IMR-90 (cell line): Measurements from ENCODE around the gene NAV2. TPM values are rescaled to one million over a fixed set of nuclear protein-coding genes. Genes with fewer than 3 reads are reported as not detected.

Experiments
- ATAC-seq: fragments of 200-7000 bp; cut with Tn5 transposase; 2 replicates; pipeline ENCODE4 v1.9.1; 2020; ENCODE audit warnings: low read depth, mild to moderate bottlenecking, moderate library complexity
- BruUV-seq: library from RNA; stranded (reverse); fragments of 400-500 nt; replicated peaks from 2 replicates; lab custom pipeline; 2021; lab: Mats Ljungman, UMichigan
- CTCF ChIA-PET: fragments of 300-600 bp; formaldehyde crosslinking; extraction: SDS; loops from one replicate; lab custom pipeline; 2021; ENCODE audit warnings: antibody characterized with exemption; lab: Yijun Ruan, JAX
- POLR2A ChIA-PET: fragments of 300-600 bp; sonication (Branson Sonifier 250); formaldehyde crosslinking; loops from one replicate; lab custom pipeline; 2022; ENCODE audit warnings: antibody characterized with exemption; ENCODE audit not compliant: unreplicated experiment; lab: Charles Lee
- DNase-seq: peaks from one replicate; pipeline ENCODE4 v3.0.0; 2013
- H2AFZ ChIP-seq: replicated peaks from 2 replicates; pipeline ENCODE3; 2013; ENCODE audit warnings: low read length, mild to moderate bottlenecking; ENCODE audit not compliant: poor library complexity
- H2AK5ac ChIP-seq: 2 replicates; pipeline ENCODE4 v1.6.1; 2013; ENCODE audit warnings: low read depth, low read length, inconsistent platforms
- H2AK9ac ChIP-seq: replicated peaks from 2 replicates; pipeline ENCODE3; 2013; ENCODE audit warnings: mild to moderate bottlenecking, low read depth, low read length, moderate library complexity; ENCODE audit not compliant: poor library complexity
- H2BK120ac ChIP-seq: 2 replicates; pipeline ENCODE4 v1.6.1; 2013; ENCODE audit warnings: low read depth, low read length, inconsistent platforms
- H2BK15ac ChIP-seq: 3 replicates; pipeline ENCODE4 v1.6.1; 2013; ENCODE audit warnings: low read depth, low read length, inconsistent platforms
- H2BK20ac ChIP-seq: 2 replicates; pipeline ENCODE4 v1.6.1; 2013; ENCODE audit warnings: low read depth, mild to moderate bottlenecking, inconsistent platforms, low read length, moderate library complexity
- H2BK5ac ChIP-seq: 2 replicates; pipeline ENCODE4 v1.6.1; 2013; ENCODE audit warnings: mild to moderate bottlenecking, low read depth, low read length, inconsistent platforms; ENCODE audit not compliant: poor library complexity, severe bottlenecking
- H3K14ac ChIP-seq: replicated peaks from 2 replicates; pipeline ENCODE4 v1.6.1; 2013; ENCODE audit warnings: low read depth, low read length, inconsistent platforms
- H3K18ac ChIP-seq: 2 replicates; pipeline ENCODE4 v1.6.1; 2013; ENCODE audit warnings: low read depth, low read length, control low read depth
- H3K23ac ChIP-seq: 2 replicates; pipeline ENCODE4 v1.6.1; 2013; ENCODE audit warnings: low read depth, low read length, inconsistent platforms
- H3K27ac ChIP-seq: 2 replicates; pipeline ENCODE4 v1.5.1; 2013; ENCODE audit warnings: mild to moderate bottlenecking, control low read depth, low read length; ENCODE audit not compliant: insufficient read depth
- H3K27me3 ChIP-seq: 2 replicates; pipeline ENCODE4 v1.6.1; 2013; ENCODE audit warnings: low read length; ENCODE audit not compliant: control insufficient read depth, insufficient read depth
- H3K36me3 ChIP-seq: 2 replicates; pipeline ENCODE4 v1.6.1; 2013; ENCODE audit warnings: low read length, mixed read lengths; ENCODE audit not compliant: control insufficient read depth, insufficient read depth
- H3K4ac ChIP-seq: 2 replicates; pipeline ENCODE4 v1.6.1; 2013; ENCODE audit warnings: low read depth, low read length, inconsistent platforms
- H3K4me1 ChIP-seq: 2 replicates; pipeline ENCODE4 v1.6.1; 2013; ENCODE audit warnings: low read length, mixed read lengths; ENCODE audit not compliant: control insufficient read depth, insufficient read depth
- H3K4me2 ChIP-seq: 2 replicates; pipeline ENCODE4 v1.6.1; 2013; ENCODE audit warnings: low read depth, mild to moderate bottlenecking, control low read depth, low read length, moderate library complexity
- H3K4me3 ChIP-seq: 2 replicates; pipeline ENCODE4 v1.5.1; 2013; ENCODE audit warnings: low read depth, mild to moderate bottlenecking, control low read depth, low read length, moderate library complexity; ENCODE audit not compliant: insufficient read depth
- H3K56ac ChIP-seq: 2 replicates; pipeline ENCODE4 v1.6.1; 2013; ENCODE audit warnings: low read length, inconsistent platforms; ENCODE audit not compliant: insufficient read depth; ENCODE audit errors: extremely low read depth
- H3K79me1 ChIP-seq, 2 experiments: 2 replicates each; pipeline ENCODE4 v1.6.1; 2013; ENCODE audit warnings: low read length in 2 of 2, inconsistent platforms in 1 of 2, low read depth in 1 of 2
- H3K9ac ChIP-seq: 2 replicates; pipeline ENCODE4 v1.6.1; 2013; ENCODE audit warnings: low read depth, low read length, control low read depth
- H3K9me1 ChIP-seq: 2 replicates; pipeline ENCODE4 v1.6.1; 2013; ENCODE audit warnings: low read length, inconsistent platforms; ENCODE audit not compliant: insufficient read depth
- H3K9me3 ChIP-seq: 2 replicates; pipeline ENCODE4 v1.6.1; 2013; ENCODE audit warnings: low read length; ENCODE audit not compliant: control insufficient read depth, insufficient read depth
- H4K20me1 ChIP-seq: 2 replicates; pipeline ENCODE4 v1.6.1; 2013; ENCODE audit warnings: low read length, inconsistent platforms; ENCODE audit not compliant: insufficient read depth
- H4K5ac ChIP-seq: 2 replicates; pipeline ENCODE4 v1.6.1; 2013; ENCODE audit warnings: mild to moderate bottlenecking, low read depth, low read length, control low read depth
- H4K8ac ChIP-seq, 2 experiments: 2 replicates each; pipeline ENCODE4 v1.6.1; 2013; ENCODE audit warnings: low read depth in 2 of 2, low read length in 2 of 2, control low read depth in 1 of 2, inconsistent platforms in 1 of 2
- H4K91ac ChIP-seq: 2 replicates; pipeline ENCODE4 v1.6.1; 2013; ENCODE audit warnings: low read depth, low read length, inconsistent platforms; ENCODE audit not compliant: insufficient read depth
- BHLHE40 ChIP-seq: fragments of 150-350 bp; IDR thresholded peaks from 2 replicates; pipeline ENCODE4 v1.6.1; 2016; ENCODE audit warnings: mild to moderate bottlenecking, low read depth, low read length
- CTCF ChIP-seq: conservative IDR thresholded peaks from 2 replicates; pipeline ENCODE4 v1.5.1; 2012; ENCODE audit warnings: mild to moderate bottlenecking, low read depth, low read length, improper control_type of control experiment
- FOS ChIP-seq: fragments of 150-350 bp; IDR thresholded peaks from 2 replicates; pipeline ENCODE4 v1.6.1; 2016; ENCODE audit warnings: low read depth, low read length
- MXI1 ChIP-seq: IDR thresholded peaks from 2 replicates; pipeline ENCODE4 v1.6.1; 2012; ENCODE audit warnings: low read depth, mild to moderate bottlenecking, low read length, moderate library complexity, borderline replicate concordance
- RFX5 ChIP-seq: IDR thresholded peaks from 2 replicates; pipeline ENCODE4 v1.8.0; 2012; ENCODE audit warnings: low read depth, mild to moderate bottlenecking, low read length, moderate library complexity
- SMC3 ChIP-seq: fragments of 150-350 bp; IDR thresholded peaks from 2 replicates; pipeline ENCODE4 v1.6.1; 2016; ENCODE audit warnings: low read depth, mild to moderate bottlenecking, antibody characterized with exemption, low read length, moderate library complexity
- WGBS, 2 experiments: methylation state at CpG; one replicate each; pipeline versions ENCODE4 v1.1.5 to v1.1.7; 2013; ENCODE audit warnings: missing lambda C conversion rate in 2 of 2; ENCODE audit not compliant: insufficient read length in 1 of 2; ENCODE audit errors: extremely low coverage in 2 of 2; 5-methylcytosine and 5-hydroxymethylcytosine counted together
- dilution Hi-C: fragments of 300-500 bp; cut with HindIII; formaldehyde crosslinking; loops from one replicate; pipeline ENCODE4 v1.14.3; 2018; ENCODE audit warnings: low sequenced_read_pairs; ENCODE audit not compliant: unreplicated experiment
- in situ Hi-C: fragments of 300-500 bp; cut with MboI; formaldehyde crosslinking; loops from 3 replicates; pipeline ENCODE4 v1.14.3; 2019; ENCODE audit warnings: low sequenced_read_pairs, inconsistent platforms, mixed read lengths
- intact Hi-C: fragments of 100-400 bp; cut with micrococcal nuclease; formaldehyde crosslinking; loops from 2 replicates; pipeline ENCODE4 v1.10.0; 2022
- polyA plus RNA-seq, 3 experiments: library from polyadenylated mRNA; depleted of rRNA; stranded (reverse); fragments of >200 nt; gene quantifications; 2 replicates each; pipeline ENCODE4 v1.2.3, GENCODE V29; 2012; ENCODE audit warnings: low replicate concordance in 1 of 3
- total RNA-seq: library from RNA; depleted of rRNA; stranded (reverse); fragments of >200 nt; gene quantifications from 2 replicates; pipeline ENCODE4 v1.2.3, GENCODE V29; 2012

Gene NAV2
- total and polyA plus RNA-seq, 2 of the 4 experiments (the other 2 are of a cell fraction) = 4.5 to 12.6 TPM

DNA sequence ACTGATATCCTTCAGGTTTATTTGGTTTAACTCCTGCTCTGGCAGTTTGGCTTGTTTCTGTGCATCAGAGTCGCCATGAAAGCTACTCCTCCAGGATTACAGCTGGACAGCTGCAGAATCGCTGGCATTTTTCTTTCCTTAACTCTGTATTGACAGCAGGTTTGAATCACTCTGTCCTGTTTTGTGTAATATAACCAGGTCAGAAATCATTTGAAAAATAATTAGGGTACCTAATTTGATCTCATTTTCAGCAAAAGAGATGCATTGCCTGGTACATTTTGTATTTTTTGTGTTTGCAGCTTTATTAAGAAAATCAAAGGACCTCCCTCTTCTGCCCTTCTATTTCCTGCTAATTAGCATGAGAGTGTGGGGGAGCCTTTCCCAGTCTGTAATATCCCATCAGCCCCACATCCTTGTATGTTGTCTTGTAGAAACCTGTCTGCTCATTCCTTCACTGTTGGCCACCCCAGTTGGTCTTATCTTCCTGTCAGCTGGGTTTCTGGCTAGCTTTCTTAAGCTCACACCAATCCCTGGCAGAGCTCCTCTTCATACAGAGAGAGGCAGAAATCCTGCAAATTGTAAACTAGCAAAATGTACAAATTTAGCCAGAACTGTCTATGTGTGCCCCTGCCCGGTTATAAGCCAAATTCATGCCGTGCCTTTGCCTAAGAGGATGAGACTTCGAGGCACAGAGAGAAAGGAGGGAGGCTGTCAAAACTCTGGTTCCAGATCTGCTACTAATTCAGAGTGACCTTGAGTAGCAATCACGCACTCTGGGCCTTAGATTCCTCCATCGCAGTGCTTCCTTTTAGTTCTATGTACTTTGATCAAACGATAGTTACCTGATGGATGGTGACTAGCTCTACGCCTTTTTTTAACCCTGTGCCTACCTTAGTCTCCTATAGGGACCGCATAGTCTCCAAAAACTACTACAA lies 200.6 kb downstream of the NAV2 start:
- H2AK9ac ChIP-seq = no peak overlapping the region
- peak overlapping the region; percentile 22; the same call in 1 of the 2 replicates for H3K56ac ChIP-seq
- H3K14ac ChIP-seq = peak overlapping the region; percentile 46; the same call in 1 of the 2 replicates
- H2BK15ac ChIP-seq = no peak overlapping the region; the same call in 2 of the 3 replicates
- no peak overlapping the region; the same call in 1 of the 2 replicates for H4K5ac ChIP-seq
- peaks cover 21 to 26% of the 10 kb centered on the region in 2 experiments; a peak in 3 of 4 replicates for H3K79me1 ChIP-seq
- TF ChIP-seq SMC3 = no peak
- TF ChIP-seq BHLHE40 = no peak
- no peak for TF ChIP-seq MXI1
- no peak for TF ChIP-seq CTCF
- no peak for TF ChIP-seq FOS
- no peak for TF ChIP-seq RFX5
- in situ Hi-C loops = no loop called here
- dilution Hi-C loops = no loop called here
- no peak overlapping the region for H2AK5ac ChIP-seq
- WGBS, 2 experiments = 27% methylated on average over 3 of the region's 10 CpGs; no CpG with 5 or more reads in 1 of the 2 experiments
- H4K20me1 ChIP-seq = peaks cover 7% of the 10 kb centered on the region; the same call in 1 of the 2 replicates
- H3K23ac ChIP-seq = no peak overlapping the region; the same call in 1 of the 2 replicates
- intact Hi-C loops = no loop called here
- H2BK120ac ChIP-seq = peak overlapping the region; percentile 17; the same call in 1 of the 2 replicates
- peak overlapping the region; percentile 64; the same call in 1 of the 2 replicates for H3K18ac ChIP-seq
- H2BK5ac ChIP-seq = peak overlapping the region; percentile 65
- H3K4me2 ChIP-seq = peak overlapping the region; percentile 98
- ATAC-seq (peak; percentile 36), DNase-seq (no peak)
- ChIA-PET POLR2A (no interaction called here), CTCF (interaction anchor here (1.3 kb wide), 1 partner anchor 219 kb away, joined by 3 read pairs; no protein-coding TSS in a partner anchor)
- no peak overlapping the region for H4K8ac ChIP-seq
- peaks cover 18% of the 10 kb centered on the region for H3K4me1 ChIP-seq
- no peak overlapping the region for H3K9ac ChIP-seq
- H3K27me3 ChIP-seq = no peaks in the 10 kb centered on the region
- peak overlapping the region; percentile 5; the same call in 1 of the 2 replicates for H2BK20ac ChIP-seq
- no peak overlapping the region for H2AFZ ChIP-seq
- H4K91ac ChIP-seq = no peak overlapping the region
- no peaks in the 10 kb centered on the region for H3K9me3 ChIP-seq
- no TSS peak for BruUV-seq
- 0 out of 2 replicates have a peak, but pooled peaks cover 2% of the 10 kb centered on the region for H3K36me3 ChIP-seq
- H3K9me1 ChIP-seq = peaks cover 17% of the 10 kb centered on the region
- peak overlapping the region; percentile 8; the same call in 1 of the 2 replicates for H3K4ac ChIP-seq
- peak overlapping the region; percentile 1; the same call in 1 of the 2 replicates for H3K27ac ChIP-seq
- no peak overlapping the region; the same call in 1 of the 2 replicates for H3K4me3 ChIP-seq
